Measurements from ENCODE around the gene FAM111B. TPM values are rescaled to one million over a fixed set of nuclear protein-coding genes. Genes with fewer than 3 reads are reported as not detected.
"Not testable (repeated sequence)": the region's sequence is repeated elsewhere in the genome, so short reads cannot be mapped to it uniquely, and the experiment has no call there.

The FAM111B gene
- total RNA-seq, 1 experiment from 2014 or later = 26.7 TPM

GRCh38 chr11:59062602-59063529 lies 44.2 kb upstream of the FAM111B start:
- TF ChIP-seq EZH2 (IDR thresholded peaks at IDR 0.05; ENCODE audit: low read length, unreplicated experiment) (no peak), EZH2phosphoT487 (IDR thresholded peaks at IDR 0.05; ENCODE audit: borderline replicate concordance, low read length) (no peak), CTCF (conservative IDR thresholded peaks at IDR 0.05; ENCODE audit: low read depth, low read length) (no peak)
- no peak overlapping the region for H2AFZ ChIP-seq (ENCODE audit: low read length)
- no peak overlapping the region for H3K27ac ChIP-seq (ENCODE audit: low read length)

GRCh38 chr11:59063996-59064727 lies 42.9 kb upstream of the FAM111B start:
- ATAC-seq; H3K79me2 ChIP-seq (ENCODE audit: low read length); H3K4me3 ChIP-seq (ENCODE audit: low read length); H3K27ac ChIP-seq (ENCODE audit: low read length); H2AFZ ChIP-seq (ENCODE audit: low read length); H4K20me1 ChIP-seq (ENCODE audit: low read length); H3K36me3 ChIP-seq (ENCODE audit: low read depth, low read length); BruUV-seq (replicated peaks); H3K4me2 ChIP-seq (ENCODE audit: low read length); H3K9me2 ChIP-seq (replicated peaks; ENCODE audit: low read length); H3K9me3 ChIP-seq (ENCODE audit: low read length); H3F3A ChIP-seq (ENCODE audit: low read length, unreplicated experiment); DNase-seq; H3K9ac ChIP-seq (ENCODE audit: low read length); intact Hi-C loops (cut with micrococcal nuclease); CTCF ChIA-PET; H3K4me1 ChIP-seq (ENCODE audit: insufficient read depth, low read length); POLR2A ChIA-PET (ENCODE audit: unreplicated experiment): not testable (repeated sequence)
- peaks cover 75% of the 10 kb centered on the region for H3K27me3 ChIP-seq (ENCODE audit: low read length)

More at GRCh38 chr11:59062602-59063529, 44.2 kb upstream of the FAM111B start:
- Histone ChIP-seq H3K9me2 (replicated peaks; ENCODE audit: low read length) (no peaks in the 10 kb centered on the region), H3K9ac (ENCODE audit: low read length) (no peak overlapping the region), H3K36me3 (ENCODE audit: low read depth, low read length) (no peaks in the 10 kb centered on the region), H3K79me2 (ENCODE audit: low read length) (no peaks in the 10 kb centered on the region), H3K4me1 (ENCODE audit: insufficient read depth, low read length) (peaks cover 3% of the 10 kb centered on the region; the same call in 1 of the 2 replicates), H4K20me1 (ENCODE audit: low read length) (no peaks in the 10 kb centered on the region), H3K9me3 (ENCODE audit: low read length) (no peaks in the 10 kb centered on the region), H3K4me3 (ENCODE audit: low read length) (no peak overlapping the region), H3K4me2 (ENCODE audit: low read length) (no peak overlapping the region), H3K27me3 (ENCODE audit: low read length) (peaks cover 64% of the 10 kb centered on the region), H3F3A (ENCODE audit: low read length, unreplicated experiment) (no peaks in the 10 kb centered on the region)
- ATAC-seq (no peak), DNase-seq (no peak)
- intact Hi-C loops (cut with micrococcal nuclease) = no loop called here
- no TSS peak for BruUV-seq (replicated peaks)
- ChIA-PET CTCF (no interaction called here), POLR2A (ENCODE audit: unreplicated experiment) (no interaction called here)

GRCh38 chr11:59069087-59069486 lies 38.0 kb upstream of the FAM111B start:
- H3F3A ChIP-seq (ENCODE audit: low read length, unreplicated experiment) = no peaks in the 10 kb centered on the region
- POLR2A ChIA-PET (ENCODE audit: unreplicated experiment) = no interaction called here
- no peak overlapping the region for H3K4me3 ChIP-seq (ENCODE audit: low read length)
- intact Hi-C loops (cut with micrococcal nuclease) = no loop called here
- CTCF ChIA-PET = no interaction called here
- BruUV-seq (replicated peaks) = no TSS peak
- H3K27me3 ChIP-seq (ENCODE audit: low read length) = peaks cover 67% of the 10 kb centered on the region
- ATAC-seq = no peak
- H3K4me2 ChIP-seq (ENCODE audit: low read length) = no peak overlapping the region
- no peaks in the 10 kb centered on the region for H3K79me2 ChIP-seq (ENCODE audit: low read length)
- H3K27ac ChIP-seq (ENCODE audit: low read length) = no peak overlapping the region
- no peaks in the 10 kb centered on the region for H3K9me2 ChIP-seq (replicated peaks; ENCODE audit: low read length)
- no peaks in the 10 kb centered on the region for H3K36me3 ChIP-seq (ENCODE audit: low read depth, low read length)
- DNase-seq = peak; percentile 32
- H3K4me1 ChIP-seq (ENCODE audit: insufficient read depth, low read length) = no peaks in the 10 kb centered on the region
- H3K9me3 ChIP-seq (ENCODE audit: low read length) = no peaks in the 10 kb centered on the region
- H3K9ac ChIP-seq (ENCODE audit: low read length) = no peak overlapping the region
- no peak overlapping the region for H2AFZ ChIP-seq (ENCODE audit: low read length)
- no peak for TF ChIP-seq CTCF (conservative IDR thresholded peaks at IDR 0.05; ENCODE audit: low read depth, low read length)
- no peak for TF ChIP-seq EZH2 (IDR thresholded peaks at IDR 0.05; ENCODE audit: low read length, unreplicated experiment)
- no peak for TF ChIP-seq EZH2phosphoT487 (IDR thresholded peaks at IDR 0.05; ENCODE audit: borderline replicate concordance, low read length)
- no peaks in the 10 kb centered on the region for H4K20me1 ChIP-seq (ENCODE audit: low read length)
